ENCODE measurements around the gene KDM4C. TPM values are rescaled to one million over a fixed set of nuclear protein-coding genes. Genes with fewer than 3 reads are reported as not detected.

The KDM4C gene
- total and polyA plus RNA-seq, 2 of the 4 experiments (the other 2 are of a cell fraction) = 11.8 to 23.8 TPM

DNA sequence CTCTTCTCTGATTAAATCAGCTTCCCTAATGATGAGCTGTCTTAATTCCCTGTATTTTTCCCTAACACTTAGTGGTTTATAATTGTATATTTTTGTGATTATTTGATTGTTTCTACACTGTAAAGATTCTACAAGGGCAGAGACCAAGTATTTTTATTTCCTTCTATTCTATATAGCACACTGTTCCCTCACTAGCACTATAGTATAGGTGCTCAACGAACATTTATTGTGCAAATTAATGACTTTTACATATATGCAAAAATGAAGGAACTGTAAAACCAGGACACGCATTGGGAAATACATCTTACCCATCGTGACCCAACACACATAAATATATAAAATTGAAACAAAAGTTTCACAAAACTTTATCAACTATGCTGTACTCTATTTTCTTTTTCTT is 7.6 kb downstream of the KDM4C start:
- Histone ChIP-seq H2BK120ac (ENCODE audit: low read depth, low read length) (no peak overlapping the region), H3K9me1 (ENCODE audit: insufficient read depth, low read length) (no peaks in the 10 kb centered on the region), H3K56ac (ENCODE audit: extremely low read depth, insufficient read depth, low read length) (no peak overlapping the region), H3K18ac (ENCODE audit: low read depth, low read length) (no peak overlapping the region), H4K20me1 (ENCODE audit: insufficient read depth, low read length) (peaks cover 14% of the 10 kb centered on the region), H3K36me3 (ENCODE audit: control insufficient read depth, insufficient read depth, low read length) (no peaks in the 10 kb centered on the region), H2BK15ac (ENCODE audit: low read depth, low read length) (no peak overlapping the region), H3K79me1 (ENCODE audit: low read depth in 1 of 2, low read length in 2 of 2) (peaks cover 12 to 33% of the 10 kb centered on the region in 2 experiments), H4K5ac (ENCODE audit: low read depth, low read length) (no peak overlapping the region), H2AFZ (replicated peaks; ENCODE audit: low read length, poor library complexity) (no peak overlapping the region), H2AK9ac (replicated peaks; ENCODE audit: low read depth, low read length, poor library complexity) (no peak overlapping the region), H3K4me2 (ENCODE audit: low read depth, low read length) (no peak overlapping the region), H3K4me1 (ENCODE audit: control insufficient read depth, insufficient read depth, low read length) (peaks cover 4% of the 10 kb centered on the region), H4K8ac (ENCODE audit: low read depth in 2 of 2, low read length in 2 of 2) (no peak overlapping the region), H2BK20ac (ENCODE audit: low read depth, low read length) (no peak overlapping the region), H2BK5ac (ENCODE audit: low read depth, low read length, poor library complexity, severe bottlenecking) (no peak overlapping the region), H2AK5ac (ENCODE audit: low read depth, low read length) (no peak overlapping the region), H4K91ac (ENCODE audit: insufficient read depth, low read depth, low read length) (no peak overlapping the region), H3K27me3 (ENCODE audit: control insufficient read depth, insufficient read depth, low read length) (no peaks in the 10 kb centered on the region), H3K9ac (ENCODE audit: low read depth, low read length) (no peak overlapping the region), H3K23ac (ENCODE audit: low read depth, low read length) (no peak overlapping the region), H3K4me3 (ENCODE audit: insufficient read depth, low read depth, low read length) (no peak overlapping the region), H3K14ac (replicated peaks; ENCODE audit: low read depth, low read length) (no peak overlapping the region), H3K9me3 (ENCODE audit: control insufficient read depth, insufficient read depth, low read length) (no peaks in the 10 kb centered on the region), H3K27ac (ENCODE audit: insufficient read depth, low read length) (no peak overlapping the region), H3K4ac (ENCODE audit: low read depth, low read length) (no peak overlapping the region)
- ChIA-PET CTCF (no interaction called here), POLR2A (ENCODE audit: unreplicated experiment) (no interaction called here)
- no CpG with 5 or more reads among the region's 3 CpGs for WGBS, 2 experiments (ENCODE audit: extremely low coverage in 2 of 2, insufficient read length in 1 of 2)
- ATAC-seq (ENCODE audit: low read depth) (no peak), DNase-seq (no peak)
- dilution Hi-C loops (cut with HindIII; ENCODE audit: low sequenced_read_pairs, unreplicated experiment) = no loop called here
- intact Hi-C loops (cut with micrococcal nuclease) = no loop called here
- BruUV-seq (replicated peaks) = no TSS peak
- in situ Hi-C loops (cut with MboI; ENCODE audit: low sequenced_read_pairs) = no loop called here
- TF ChIP-seq RCOR1 (IDR thresholded peaks at IDR 0.05; ENCODE audit: insufficient replicate concordance, low read length) = no peak
- no peak for TF ChIP-seq CEBPB (IDR thresholded peaks at IDR 0.05; ENCODE audit: low read depth, low read length)
- no peak for TF ChIP-seq RFX5 (IDR thresholded peaks at IDR 0.05; ENCODE audit: low read depth, low read length)
- no peak for TF ChIP-seq MAFK (IDR thresholded peaks at IDR 0.05; ENCODE audit: low read depth, low read length)
- TF ChIP-seq BHLHE40 (IDR thresholded peaks at IDR 0.05; ENCODE audit: low read depth, low read length) = no peak
- no peak for TF ChIP-seq NFE2L2 (IDR thresholded peaks at IDR 0.05; ENCODE audit: low read depth, low read length)
- no peak for TF ChIP-seq POLR2A (IDR thresholded peaks at IDR 0.05; ENCODE audit: low read depth, low read length)
- TF ChIP-seq, protein P1, sequence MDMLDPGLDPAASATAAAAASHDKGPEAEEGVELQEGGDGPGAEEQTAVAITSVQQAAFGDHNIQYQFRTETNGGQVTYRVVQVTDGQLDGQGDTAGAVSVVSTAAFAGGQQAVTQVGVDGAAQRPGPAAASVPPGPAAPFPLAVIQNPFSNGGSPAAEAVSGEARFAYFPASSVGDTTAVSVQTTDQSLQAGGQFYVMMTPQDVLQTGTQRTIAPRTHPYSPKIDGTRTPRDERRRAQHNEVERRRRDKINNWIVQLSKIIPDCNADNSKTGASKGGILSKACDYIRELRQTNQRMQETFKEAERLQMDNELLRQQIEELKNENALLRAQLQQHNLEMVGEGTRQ (IDR thresholded peaks at IDR 0.05; ENCODE audit: low read depth, low read length) = no peak
